Stimulated activated naive B cell treated with anti-CD40 and anti-IgM and Interleukin-4, amounts not matched to agents 10 μg/mL and 1 μg/mL and 100 μg/mL, for 72 hours (primary cell): Measurements from ENCODE around the gene YOD1.

Experiments used
- ATAC-seq, 2 donors: fragments of 150-1000 bp; cut with Tn5 transposase; replicated peaks; 2 replicates each; pipeline ENCODE4 v1.10.0; 2021; ENCODE audit warnings: moderate library complexity in 1 of 2
- DNase-seq: peaks from one replicate; pipeline ENCODE4 v3.0.0; 2021
- H3K27ac Mint-ChIP-seq: one replicate; pipeline ENCODE4 v1.8.0; 2022; ENCODE audit warnings: mild to moderate bottlenecking, mixed read lengths
- H3K27me3 Mint-ChIP-seq, 2 donors: one replicate each; pipeline ENCODE4 v1.8.0; 2022; ENCODE audit warnings: mixed read lengths in 2 of 2
- H3K36me3 Mint-ChIP-seq, 2 donors: one replicate each; pipeline ENCODE4 v1.8.0; 2022; ENCODE audit warnings: mixed read lengths in 2 of 2, mild to moderate bottlenecking in 1 of 2
- H3K4me1 Mint-ChIP-seq, 2 donors: one replicate each; pipeline ENCODE4 v1.8.0; 2022; ENCODE audit warnings: mixed read lengths in 2 of 2, mild to moderate bottlenecking in 1 of 2
- H3K4me3 Mint-ChIP-seq, 2 donors: one replicate each; pipeline ENCODE4 v1.8.0; 2022; ENCODE audit warnings: mild to moderate bottlenecking in 2 of 2, mixed read lengths in 2 of 2, moderate library complexity in 1 of 2
- H3K9me3 Mint-ChIP-seq, 2 donors: one replicate each; pipeline ENCODE4 v1.8.0; 2022; ENCODE audit warnings: mixed read lengths in 2 of 2, mild to moderate bottlenecking in 1 of 2

Gene YOD1

DNA sequence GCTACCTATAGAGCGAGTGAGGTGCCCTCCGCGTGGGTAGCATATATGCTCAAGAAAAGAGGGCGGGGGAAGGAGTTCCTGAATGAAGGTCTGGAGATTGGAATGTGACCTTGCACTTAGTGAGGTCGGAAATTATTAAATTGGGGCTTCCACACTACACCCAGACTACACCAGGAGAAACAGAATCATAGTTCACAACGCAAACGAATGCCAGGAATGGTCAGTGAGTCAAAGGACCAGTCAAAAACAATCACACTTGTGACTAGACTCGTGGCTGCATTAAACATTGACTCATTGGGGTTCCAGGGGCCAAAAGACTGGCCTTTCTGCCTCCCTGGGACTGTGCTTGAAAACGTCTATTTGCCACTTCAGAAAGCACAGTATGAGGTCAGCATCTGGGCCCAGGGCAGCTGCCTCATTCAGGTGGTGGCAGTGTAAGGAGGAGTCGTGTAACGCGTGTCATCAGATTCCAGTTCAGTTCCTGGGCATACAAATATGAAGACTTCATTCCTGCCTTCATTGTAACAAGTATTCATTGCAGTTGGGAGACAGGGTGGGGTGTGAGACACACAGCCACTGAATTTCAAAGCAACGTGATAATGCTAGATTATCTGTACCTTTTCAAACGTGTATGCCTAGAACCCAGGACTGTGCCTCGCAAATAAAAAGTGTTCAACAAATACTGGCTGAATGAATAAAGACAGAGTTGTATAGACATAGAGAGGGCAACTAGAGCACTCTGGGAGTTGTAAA, at the start of gene YOD1:
TSS of gene YOD1 (minus strand) at position 18 of the 753 bp plus-strand sequence. CDS start 178 bp downstream, outside the sequence.
- no peak for DNase-seq
- Mint-ChIP-seq H3K27me3 (no peaks in the 10 kb centered on the region), H3K9me3 (no peaks in the 10 kb centered on the region), H3K4me3 (peak within 1 kb of the TSS; percentile 86 to 94), H3K36me3 (peaks cover 3 to 8% of the 10 kb centered on the region in 2 donors), H3K4me1 (peaks cover 30 to 50% of the 10 kb centered on the region in 2 donors), H3K27ac (peak within 1 kb of the TSS; percentile 92)
- no peak for ATAC-seq

- Mint-ChIP-seq H3K36me3 (no peaks in the 10 kb centered on the region), H3K27ac (no peak overlapping the region), H3K4me1 (peaks cover 8 to 9% of the 10 kb centered on the region in 2 donors), H3K4me3 (no peak overlapping the region), H3K27me3 (peaks cover 20 to 21% of the 10 kb centered on the region in 2 donors), H3K9me3 (no peaks in the 10 kb centered on the region)
- DNase-seq (peak; percentile 17), ATAC-seq (peak; percentile 96 to 99)
Observed at GRCh38 chr1:207097871-207098324, 46.9 kb upstream of the YOD1 start.

GRCh38 chr1:207093944-207094343, 42.9 kb upstream of the YOD1 start:
- ATAC-seq: no peak
- Mint-ChIP-seq H3K4me1 (peaks cover 14 to 19% of the 10 kb centered on the region in 2 donors), H3K27ac (no peak overlapping the region), H3K36me3 (no peaks in the 10 kb centered on the region), H3K27me3 (peaks cover 6 to 10% of the 10 kb centered on the region in 2 donors), H3K9me3 (no peaks in the 10 kb centered on the region), H3K4me3 (no peak overlapping the region)
- no peak for DNase-seq

DNA sequence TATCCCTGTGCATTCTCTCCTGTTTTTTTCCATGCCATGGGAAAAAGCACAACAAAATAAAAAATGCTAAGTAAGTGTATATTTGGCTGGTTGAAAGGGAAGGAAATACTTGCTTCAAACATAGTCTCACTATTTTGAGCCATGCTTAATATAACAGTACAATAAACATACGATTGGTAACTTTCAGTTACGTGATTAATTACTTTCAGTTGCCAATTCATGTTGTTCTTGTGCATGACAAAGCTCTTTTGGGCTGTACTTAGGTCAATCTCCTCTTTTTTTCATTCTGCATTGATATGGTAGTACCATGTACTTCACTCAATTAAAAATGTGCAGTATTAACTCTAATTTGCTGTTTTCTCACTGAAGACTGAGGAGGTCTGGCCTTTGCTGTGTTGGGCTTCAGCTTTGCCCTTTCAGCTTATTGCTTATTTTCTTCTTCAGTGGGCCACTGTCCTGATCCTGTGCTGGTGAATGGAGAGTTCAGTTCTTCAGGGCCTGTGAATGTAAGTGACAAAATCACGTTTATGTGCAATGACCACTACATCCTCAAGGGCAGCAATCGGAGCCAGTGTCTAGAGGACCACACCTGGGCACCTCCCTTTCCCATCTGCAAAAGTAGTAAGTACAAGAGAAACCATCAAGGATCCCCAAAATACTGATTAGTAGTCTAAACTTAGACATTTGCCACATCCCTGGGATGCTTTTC, 40.3 kb upstream of the YOD1 start:
- H3K27ac Mint-ChIP-seq: no peak overlapping the region
- no peaks in the 10 kb centered on the region for H3K9me3 Mint-ChIP-seq
- H3K36me3 Mint-ChIP-seq: no peaks in the 10 kb centered on the region
- DNase-seq: no peak
- no peak for ATAC-seq
- H3K27me3 Mint-ChIP-seq: peaks cover 6 to 10% of the 10 kb centered on the region in 2 donors
- H3K4me3 Mint-ChIP-seq: no peak overlapping the region
- H3K4me1 Mint-ChIP-seq: peaks cover 7 to 11% of the 10 kb centered on the region in 2 donors

GRCh38 chr1:207089627-207090355, 38.8 kb upstream of the YOD1 start:
- H3K27me3 Mint-ChIP-seq: peaks cover 0 to 3% of the 10 kb centered on the region in 2 donors
- DNase-seq (no peak), ATAC-seq (peak in 1 of 2 donors; percentile 14)
- H3K27ac Mint-ChIP-seq: peak overlapping the region; percentile 39
- no peaks in the 10 kb centered on the region for H3K9me3 Mint-ChIP-seq
- peaks cover 11 to 18% of the 10 kb centered on the region in 2 donors for H3K4me1 Mint-ChIP-seq
- H3K36me3 Mint-ChIP-seq: no peaks in the 10 kb centered on the region
- peak overlapping the region; percentile 59 to 81 for H3K4me3 Mint-ChIP-seq

DNA sequence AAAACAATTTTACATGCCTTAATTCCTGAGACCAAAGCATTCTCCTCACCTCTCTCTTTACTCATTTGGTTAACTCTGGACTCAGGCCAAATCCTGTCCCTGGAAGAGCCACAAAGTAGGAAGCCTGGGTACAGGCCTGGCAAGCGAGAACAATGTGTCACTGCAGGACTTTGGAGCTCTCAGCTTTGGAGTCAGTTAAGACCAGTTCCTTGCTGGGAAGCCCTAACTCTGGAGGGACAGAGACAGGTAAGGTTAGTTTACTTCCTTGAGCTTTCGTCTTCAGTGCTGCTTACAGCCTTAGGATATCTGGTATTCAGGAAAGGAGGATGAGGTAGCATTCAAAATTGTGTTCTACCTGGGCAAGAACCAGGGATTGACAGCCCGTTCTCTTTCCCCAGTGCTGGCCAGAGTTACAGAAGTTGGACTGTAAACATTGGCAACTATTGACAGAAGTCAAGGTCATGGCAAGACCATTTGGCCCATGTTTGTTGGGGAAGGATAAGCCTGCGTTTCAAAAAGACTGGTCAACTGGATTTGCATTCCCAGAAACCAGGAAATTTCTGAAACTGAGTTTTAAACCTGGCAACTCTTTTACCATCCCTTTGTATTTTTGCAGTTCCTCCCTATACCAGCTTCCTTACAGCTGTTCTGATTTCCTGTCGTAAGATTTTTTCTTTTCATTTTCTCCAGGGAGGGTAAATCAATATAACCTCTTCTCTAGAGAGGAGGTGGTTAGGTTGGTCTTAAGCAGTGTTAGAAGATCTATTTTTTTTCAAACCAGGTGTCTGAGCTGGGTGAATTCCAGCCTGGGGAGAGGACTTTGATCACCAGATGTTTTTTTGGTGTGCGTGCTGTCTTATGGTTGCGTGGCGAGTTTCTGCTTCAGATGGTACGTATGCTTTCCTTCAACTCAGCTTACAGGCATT, 38.0 kb upstream of the YOD1 start, which contains the start of gene C4BPB:
TSS of gene C4BPB (plus strand) at position 160 of the 926 bp plus-strand sequence. CDS start at position 832, 672 bp downstream.
- no peak for DNase-seq
- Mint-ChIP-seq H3K36me3 (no peaks in the 10 kb centered on the region), H3K4me3 (peak within 1 kb of the TSS; percentile 59 to 81), H3K27me3 (peaks cover 0 to 3% of the 10 kb centered on the region in 2 donors), H3K27ac (peak within 1 kb of the TSS; percentile 39), H3K4me1 (peaks cover 12 to 22% of the 10 kb centered on the region in 2 donors), H3K9me3 (no peaks in the 10 kb centered on the region)
- peak; percentile 38 to 71 for ATAC-seq

DNA sequence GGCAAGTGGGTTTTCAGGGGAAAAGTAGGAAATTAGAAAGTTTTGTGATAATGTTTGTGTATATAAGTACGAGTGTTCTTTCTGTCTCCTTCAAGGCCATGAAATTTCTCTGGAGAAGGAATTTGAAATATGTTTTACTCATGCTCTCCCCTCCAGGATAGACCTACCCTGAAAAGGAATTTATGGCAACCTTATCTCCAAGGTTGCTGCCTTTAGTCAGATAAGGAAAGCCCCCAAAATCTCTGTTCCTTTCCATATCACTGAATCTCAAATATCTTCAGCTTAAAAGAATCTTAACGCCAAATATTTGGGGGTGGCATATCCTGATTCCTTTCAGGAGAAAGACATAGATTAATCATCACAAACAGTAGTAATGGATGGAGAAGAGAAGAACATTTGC, 37.2 kb upstream of the YOD1 start:
- Mint-ChIP-seq H3K27me3 (peaks cover 3 to 5% of the 10 kb centered on the region in 2 donors), H3K4me1 (peaks cover 12 to 22% of the 10 kb centered on the region in 2 donors), H3K4me3 (no peak overlapping the region), H3K9me3 (no peaks in the 10 kb centered on the region), H3K36me3 (no peaks in the 10 kb centered on the region), H3K27ac (no peak overlapping the region)
- no peak for DNase-seq
- ATAC-seq: no peak

- ATAC-seq (no peak), DNase-seq (no peak)
- Mint-ChIP-seq H3K27ac (no peak overlapping the region), H3K9me3 (no peaks in the 10 kb centered on the region), H3K4me3 (no peak overlapping the region), H3K27me3 (peaks cover 0 to 6% of the 10 kb centered on the region in 2 donors), H3K36me3 (no peaks in the 10 kb centered on the region), H3K4me1 (peaks cover 10 to 22% of the 10 kb centered on the region in 2 donors)
Observed at GRCh38 chr1:207085887-207086286, 34.9 kb upstream of the YOD1 start.

- no peaks in the 10 kb centered on the region for H3K36me3 Mint-ChIP-seq
- peak; percentile 50 for DNase-seq
- peaks cover 0 to 6% of the 10 kb centered on the region in 2 donors for H3K27me3 Mint-ChIP-seq
- no peak overlapping the region for H3K27ac Mint-ChIP-seq
- H3K9me3 Mint-ChIP-seq: no peaks in the 10 kb centered on the region
- H3K4me1 Mint-ChIP-seq: peaks cover 10 to 19% of the 10 kb centered on the region in 2 donors
- peak; percentile 84 to 88 for ATAC-seq
- H3K4me3 Mint-ChIP-seq: no peak overlapping the region
Observed at GRCh38 chr1:207084701-207085180, 33.7 kb upstream of the YOD1 start.

- no peaks in the 10 kb centered on the region for H3K9me3 Mint-ChIP-seq
- no peak for DNase-seq
- H3K4me1 Mint-ChIP-seq: peaks cover 8 to 14% of the 10 kb centered on the region in 2 donors
- ATAC-seq: no peak
- no peak overlapping the region for H3K4me3 Mint-ChIP-seq
- H3K27ac Mint-ChIP-seq: no peak overlapping the region
- peaks cover 0 to 6% of the 10 kb centered on the region in 2 donors for H3K27me3 Mint-ChIP-seq
- H3K36me3 Mint-ChIP-seq: no peaks in the 10 kb centered on the region
Observed at GRCh38 chr1:207084232-207084631, 33.2 kb upstream of the YOD1 start.

GRCh38 chr1:207081806-207082205, 30.8 kb upstream of the YOD1 start:
- Mint-ChIP-seq H3K36me3 (no peaks in the 10 kb centered on the region), H3K27ac (no peak overlapping the region), H3K4me1 (peaks cover 5 to 12% of the 10 kb centered on the region in 2 donors)

DNA sequence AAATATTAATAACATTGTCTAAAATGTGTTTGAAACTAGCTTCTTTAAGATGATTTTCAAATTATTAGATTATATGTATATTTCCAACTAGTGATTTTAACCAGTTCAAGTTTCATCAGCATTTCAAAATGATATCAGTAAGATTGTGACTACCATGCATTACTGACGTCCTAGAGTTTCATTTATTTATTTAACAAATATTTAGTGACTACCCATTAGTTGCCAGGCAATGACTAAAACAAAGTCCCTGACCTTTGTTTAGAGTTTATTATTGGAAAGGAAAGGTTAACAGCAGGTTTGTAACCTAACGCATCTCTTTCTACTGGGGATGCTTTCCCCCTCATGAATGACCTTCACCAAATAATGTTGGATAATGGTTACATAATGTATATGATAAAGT, 30.1 kb upstream of the YOD1 start:
- ATAC-seq (no peak), DNase-seq (no peak)
- no peak overlapping the region for H3K4me3 Mint-ChIP-seq
- H3K27ac Mint-ChIP-seq: no peak overlapping the region
- H3K4me1 Mint-ChIP-seq: peaks cover 5 to 12% of the 10 kb centered on the region in 2 donors
- no peaks in the 10 kb centered on the region for H3K36me3 Mint-ChIP-seq
- no peaks in the 10 kb centered on the region for H3K9me3 Mint-ChIP-seq
- peaks cover 0 to 6% of the 10 kb centered on the region in 2 donors for H3K27me3 Mint-ChIP-seq

More at GRCh38 chr1:207081806-207082205, 30.8 kb upstream of the YOD1 start:
- no peak overlapping the region for H3K4me3 Mint-ChIP-seq
- no peak for ATAC-seq
- no peaks in the 10 kb centered on the region for H3K9me3 Mint-ChIP-seq
- peaks cover 0 to 6% of the 10 kb centered on the region in 2 donors for H3K27me3 Mint-ChIP-seq
- no peak for DNase-seq

DNA sequence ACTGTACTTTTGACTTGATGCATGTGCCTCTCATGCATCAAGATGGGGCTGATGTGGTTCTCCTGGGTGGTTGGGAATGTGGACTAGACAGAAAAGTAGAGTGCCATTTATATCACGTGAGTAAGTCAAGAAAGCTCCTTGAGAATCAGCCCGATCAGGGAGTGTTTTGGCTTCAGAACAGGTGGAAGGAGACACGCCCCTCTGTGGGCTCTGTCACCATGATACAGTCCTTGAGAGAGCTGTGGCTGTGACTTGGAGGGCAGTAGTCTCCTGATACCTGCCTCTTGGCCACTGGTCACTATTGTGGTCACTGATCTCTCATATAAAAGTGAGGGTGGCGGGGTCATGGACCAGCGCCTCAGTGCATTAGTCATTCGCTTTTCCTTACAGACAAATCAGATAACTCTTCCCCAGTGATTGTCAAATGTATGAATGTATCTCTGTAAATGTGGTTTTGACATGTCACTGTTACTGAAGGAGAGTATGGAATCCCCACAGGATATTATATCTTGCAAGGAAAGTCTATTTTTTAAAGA, 28.8 kb upstream of the YOD1 start:
- H3K27me3 Mint-ChIP-seq: peaks cover 0 to 6% of the 10 kb centered on the region in 2 donors
- H3K4me3 Mint-ChIP-seq: no peak overlapping the region
- peaks cover 3 to 5% of the 10 kb centered on the region in 2 donors for H3K36me3 Mint-ChIP-seq
- no peak overlapping the region for H3K27ac Mint-ChIP-seq
- no peak for DNase-seq
- no peak for ATAC-seq
- H3K4me1 Mint-ChIP-seq: peaks cover under 1 to 4% of the 10 kb centered on the region in 2 donors
- H3K9me3 Mint-ChIP-seq: no peaks in the 10 kb centered on the region
